ENCODE results near the gene GRID2.

The GRID2 gene

GRCh38 chr4:92566269-92566668 lies 262.5 kb downstream of the GRID2 start:
- Histone ChIP-seq H3K4me3 (ENCODE audit: low read depth, low read length) (no peak overlapping the region), H3K27ac (no peak overlapping the region), H3K27me3 (ENCODE audit: insufficient read depth, low read depth, severe bottlenecking) (no peaks in the 10 kb centered on the region), H3K9me3 (ENCODE audit: severe bottlenecking) (no peaks in the 10 kb centered on the region), H3K36me3 (no peaks in the 10 kb centered on the region)
- TF ChIP-seq CTCF (IDR thresholded peaks at IDR 0.05; ENCODE audit: low read depth, low read length): no peak
- no peak for DNase-seq

GRCh38 chr4:92580816-92581215 lies 277.1 kb downstream of the GRID2 start:
- Histone ChIP-seq H3K27me3 (ENCODE audit: insufficient read depth, low read depth, severe bottlenecking) (no peaks in the 10 kb centered on the region), H3K36me3 (no peaks in the 10 kb centered on the region), H3K27ac (no peak overlapping the region), H3K4me3 (ENCODE audit: low read depth, low read length) (no peak overlapping the region), H3K9me3 (ENCODE audit: severe bottlenecking) (no peaks in the 10 kb centered on the region)
- TF ChIP-seq CTCF (IDR thresholded peaks at IDR 0.05; ENCODE audit: low read depth, low read length): no peak
- DNase-seq: no peak

- no peak overlapping the region for H3K27ac ChIP-seq
- no peak for TF ChIP-seq CTCF (IDR thresholded peaks at IDR 0.05; ENCODE audit: low read depth, low read length)
- H3K27me3 ChIP-seq (ENCODE audit: insufficient read depth, low read depth, severe bottlenecking): no peaks in the 10 kb centered on the region
- H3K36me3 ChIP-seq: no peaks in the 10 kb centered on the region
- no peak overlapping the region for H3K4me3 ChIP-seq (ENCODE audit: low read depth, low read length)
- DNase-seq: no peak
- no peaks in the 10 kb centered on the region for H3K9me3 ChIP-seq (ENCODE audit: severe bottlenecking)
Observed at GRCh38 chr4:92599044-92599443, 295.3 kb downstream of the GRID2 start.

GRCh38 chr4:92600638-92601037 lies 296.9 kb downstream of the GRID2 start:
- Histone ChIP-seq H3K27ac (no peak overlapping the region), H3K4me3 (ENCODE audit: low read depth, low read length) (no peak overlapping the region), H3K27me3 (ENCODE audit: insufficient read depth, low read depth, severe bottlenecking) (no peaks in the 10 kb centered on the region), H3K36me3 (no peaks in the 10 kb centered on the region), H3K9me3 (ENCODE audit: severe bottlenecking) (no peaks in the 10 kb centered on the region)
- DNase-seq: peak; percentile 35
- TF ChIP-seq CTCF (IDR thresholded peaks at IDR 0.05; ENCODE audit: low read depth, low read length): peak; percentile 35; the same call in 1 of the 2 replicates

- TF ChIP-seq CTCF (IDR thresholded peaks at IDR 0.05; ENCODE audit: low read depth, low read length): no peak
- H3K9me3 ChIP-seq (ENCODE audit: severe bottlenecking): no peaks in the 10 kb centered on the region
- H3K27ac ChIP-seq: no peak overlapping the region
- no peak overlapping the region for H3K4me3 ChIP-seq (ENCODE audit: low read depth, low read length)
- no peaks in the 10 kb centered on the region for H3K27me3 ChIP-seq (ENCODE audit: insufficient read depth, low read depth, severe bottlenecking)
- H3K36me3 ChIP-seq: no peaks in the 10 kb centered on the region
- DNase-seq: no peak
Observed at GRCh38 chr4:92606227-92606626, 302.5 kb downstream of the GRID2 start.

- no peaks in the 10 kb centered on the region for H3K27me3 ChIP-seq (ENCODE audit: insufficient read depth, low read depth, severe bottlenecking)
- no peaks in the 10 kb centered on the region for H3K9me3 ChIP-seq (ENCODE audit: severe bottlenecking)
- no peak for TF ChIP-seq CTCF (IDR thresholded peaks at IDR 0.05; ENCODE audit: low read depth, low read length)
- no peaks in the 10 kb centered on the region for H3K36me3 ChIP-seq
- no peak overlapping the region for H3K27ac ChIP-seq
- DNase-seq: peak; percentile 60
- H3K4me3 ChIP-seq (ENCODE audit: low read depth, low read length): no peak overlapping the region
Observed at GRCh38 chr4:92615049-92615448, 311.3 kb downstream of the GRID2 start.

Measured in WERI-Rb-1 (cell line).